ENCODE results near the gene SPSB3. TPM values are rescaled to one million over a fixed set of nuclear protein-coding genes. Genes with fewer than 3 reads are reported as not detected.

SPSB3 gene
- total RNA-seq, 2 donors from 2014 or later: 28.0 to 28.1 TPM

DNA sequence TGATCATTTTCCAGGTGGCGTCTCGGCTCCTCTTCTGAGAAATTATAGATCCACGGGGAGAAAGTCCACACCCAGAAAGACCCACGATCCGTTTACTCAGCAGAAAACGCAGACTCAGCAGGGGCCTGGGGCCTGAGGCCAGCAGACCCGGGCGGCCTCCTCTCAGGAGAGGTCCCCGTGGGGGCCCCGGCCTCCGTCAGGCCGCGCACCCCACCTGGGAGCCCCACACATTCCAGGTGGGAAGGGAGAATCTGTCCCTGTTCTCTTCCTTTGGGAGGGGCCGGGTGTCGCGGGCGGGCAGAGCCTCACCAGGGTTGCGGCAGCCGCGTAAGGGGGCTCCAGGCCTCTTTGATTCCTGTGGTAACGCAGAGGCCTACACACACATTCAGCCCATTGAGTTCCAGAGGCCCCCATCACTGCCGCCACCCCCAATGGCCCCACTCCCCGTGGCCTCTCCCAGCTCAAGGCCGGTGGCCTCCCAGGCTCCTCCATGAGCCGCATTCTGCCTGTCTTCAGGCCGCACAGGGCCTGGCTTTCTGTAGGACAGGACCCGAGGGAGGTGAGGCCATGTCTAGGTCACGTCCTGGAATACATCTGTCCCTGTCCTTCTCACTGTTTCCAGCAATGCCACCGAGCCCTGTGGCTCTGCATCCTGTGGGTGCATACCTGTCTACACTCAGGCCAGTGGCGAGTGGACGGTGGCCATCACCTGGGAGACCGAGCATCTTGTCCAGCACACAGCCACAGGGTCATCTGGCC lies 12.7 kb upstream of the SPSB3 start:
- DNase-seq: no peak
- H3K27ac ChIP-seq (ENCODE audit: low read depth, low read length): no peak overlapping the region
- H3K9me3 Mint-ChIP-seq: peaks cover 41% of the 10 kb centered on the region

DNA sequence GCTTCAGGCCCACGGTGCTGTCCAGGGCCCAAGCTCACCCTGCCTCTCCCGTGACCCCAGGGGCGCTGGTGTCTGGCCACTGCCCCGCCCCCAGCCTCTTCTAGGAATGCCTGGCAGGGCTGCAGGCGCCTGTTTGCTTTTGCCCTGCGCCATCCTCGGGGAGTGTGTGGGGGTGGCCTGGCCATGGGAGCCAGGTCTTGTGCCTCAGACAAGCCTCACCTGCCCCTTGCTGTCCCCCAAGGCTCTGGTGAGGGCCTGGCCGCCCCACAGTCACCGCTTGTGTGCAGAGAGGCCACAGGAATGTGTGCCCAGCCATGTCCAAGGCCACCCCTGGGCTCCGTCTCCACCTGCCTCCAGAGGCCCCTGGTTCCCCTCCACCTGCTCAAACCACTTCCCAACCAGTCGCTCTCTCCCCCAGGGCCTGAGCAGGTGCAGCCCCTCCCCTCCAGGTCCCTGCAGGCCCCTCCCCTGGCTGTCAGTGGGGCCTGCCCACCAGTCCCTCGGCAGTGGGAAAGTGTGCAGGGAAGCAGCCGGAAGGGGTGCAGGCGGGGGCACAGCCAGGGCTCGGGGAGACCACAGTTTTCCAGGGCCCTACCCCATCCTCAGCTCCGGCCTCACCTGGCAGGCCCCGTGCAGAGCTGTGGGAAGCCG lies 12.0 kb upstream of the SPSB3 start:
- TF ChIP-seq, protein P1, sequence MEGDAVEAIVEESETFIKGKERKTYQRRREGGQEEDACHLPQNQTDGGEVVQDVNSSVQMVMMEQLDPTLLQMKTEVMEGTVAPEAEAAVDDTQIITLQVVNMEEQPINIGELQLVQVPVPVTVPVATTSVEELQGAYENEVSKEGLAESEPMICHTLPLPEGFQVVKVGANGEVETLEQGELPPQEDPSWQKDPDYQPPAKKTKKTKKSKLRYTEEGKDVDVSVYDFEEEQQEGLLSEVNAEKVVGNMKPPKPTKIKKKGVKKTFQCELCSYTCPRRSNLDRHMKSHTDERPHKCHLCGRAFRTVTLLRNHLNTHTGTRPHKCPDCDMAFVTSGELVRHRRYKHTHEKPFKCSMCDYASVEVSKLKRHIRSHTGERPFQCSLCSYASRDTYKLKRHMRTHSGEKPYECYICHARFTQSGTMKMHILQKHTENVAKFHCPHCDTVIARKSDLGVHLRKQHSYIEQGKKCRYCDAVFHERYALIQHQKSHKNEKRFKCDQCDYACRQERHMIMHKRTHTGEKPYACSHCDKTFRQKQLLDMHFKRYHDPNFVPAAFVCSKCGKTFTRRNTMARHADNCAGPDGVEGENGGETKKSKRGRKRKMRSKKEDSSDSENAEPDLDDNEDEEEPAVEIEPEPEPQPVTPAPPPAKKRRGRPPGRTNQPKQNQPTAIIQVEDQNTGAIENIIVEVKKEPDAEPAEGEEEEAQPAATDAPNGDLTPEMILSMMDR (conservative IDR thresholded peaks at IDR 0.05): no peak
- WGBS, 2 experiments (ENCODE audit: insufficient coverage in 1 of 2, insufficient read length in 1 of 2): 89 to 92% methylated on average over 6 to 18 of the region's 18 CpGs
- Histone ChIP-seq H3K36me3 (ENCODE audit: control insufficient read depth, insufficient read depth, low read length) (no peaks in the 10 kb centered on the region), H3K27ac (ENCODE audit: low read depth, low read length) (no peak overlapping the region), H3K4me1 (ENCODE audit: control insufficient read depth, insufficient read depth, low read length) (no peaks in the 10 kb centered on the region), H3K9me3 (ENCODE audit: control insufficient read depth, low read length) (peaks cover 18% of the 10 kb centered on the region), H3K27me3 (ENCODE audit: control insufficient read depth, insufficient read depth, low read length, poor library complexity, severe bottlenecking) (no peaks in the 10 kb centered on the region), H3K9ac (ENCODE audit: extremely low read depth, low read length, poor library complexity, severe bottlenecking) (no peak overlapping the region), H3K4me3 (ENCODE audit: low read length) (no peak overlapping the region)
- Mint-ChIP-seq H3K4me3 (no peak overlapping the region), H3K27me3 (ENCODE audit: insufficient read depth) (no peaks in the 10 kb centered on the region), H3K9me3 (peaks cover 34% of the 10 kb centered on the region), H3K4me1 (no peaks in the 10 kb centered on the region), H3K27ac (no peak overlapping the region), H3K36me3 (ENCODE audit: low read depth) (peaks cover 18% of the 10 kb centered on the region)
- DNase-seq: peak; percentile 40

More for the DNA sequence above, 12.7 kb upstream of the SPSB3 start:
- Histone ChIP-seq H3K9me3 (ENCODE audit: control insufficient read depth, low read length) (peaks cover 26% of the 10 kb centered on the region), H3K27me3 (ENCODE audit: control insufficient read depth, insufficient read depth, low read length, poor library complexity, severe bottlenecking) (no peaks in the 10 kb centered on the region), H3K4me3 (ENCODE audit: low read length) (no peak overlapping the region), H3K36me3 (ENCODE audit: control insufficient read depth, insufficient read depth, low read length) (no peaks in the 10 kb centered on the region), H3K9ac (ENCODE audit: extremely low read depth, low read length, poor library complexity, severe bottlenecking) (no peak overlapping the region), H3K4me1 (ENCODE audit: control insufficient read depth, insufficient read depth, low read length) (no peaks in the 10 kb centered on the region)
- Mint-ChIP-seq H3K4me1 (no peaks in the 10 kb centered on the region), H3K36me3 (ENCODE audit: low read depth) (peaks cover 25% of the 10 kb centered on the region), H3K4me3 (no peak overlapping the region), H3K27me3 (ENCODE audit: insufficient read depth) (no peaks in the 10 kb centered on the region), H3K27ac (no peak overlapping the region)
- 93 to 95% methylated on average over 18 to 32 of the region's 32 CpGs for WGBS, 2 experiments (ENCODE audit: insufficient coverage in 1 of 2, insufficient read length in 1 of 2)
- TF ChIP-seq, protein P1 (conservative IDR thresholded peaks at IDR 0.05): no peak

DNA sequence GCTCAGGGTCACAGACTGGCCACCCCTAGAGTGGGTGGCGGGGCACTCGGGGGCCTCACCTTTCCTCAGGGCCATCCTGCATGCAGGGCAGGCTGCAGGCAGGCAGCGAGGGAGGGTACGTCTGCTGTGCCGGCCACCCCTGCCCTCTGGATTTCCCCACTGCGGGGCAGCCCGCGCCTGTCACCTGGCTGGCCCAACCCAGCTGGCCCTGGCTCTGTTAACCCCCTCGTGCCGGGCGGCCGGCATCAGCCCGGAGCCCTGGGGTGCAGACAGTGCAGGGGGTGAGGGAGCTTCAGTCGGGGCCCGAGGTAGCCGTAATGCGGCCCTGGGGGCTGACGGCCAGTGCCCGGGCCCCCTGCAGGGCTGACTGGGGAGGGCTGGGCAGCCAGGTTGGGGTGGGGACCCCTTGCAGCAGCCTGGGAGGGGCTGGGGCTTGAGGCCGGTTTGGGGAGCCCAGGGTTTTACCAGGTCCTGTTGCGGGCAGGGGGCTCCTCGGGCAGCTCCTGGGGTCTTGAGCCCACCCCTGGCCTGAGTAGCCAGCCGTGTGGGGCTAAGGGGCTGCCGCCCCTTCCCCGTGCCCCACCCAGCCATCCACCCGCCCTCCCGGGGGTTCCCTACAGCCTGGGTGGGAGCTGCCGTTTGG lies 11.3 kb upstream of the SPSB3 start, which contains the start of gene IGFALS:
Gene IGFALS, minus strand, starts transcription at position 128 of the 643 bp plus-strand sequence. Its CDS starts 53 bp downstream, at position 75.
- H3K4me3 ChIP-seq (ENCODE audit: low read length): no peak within 1 kb of the TSS

More for the DNA sequence above, 11.3 kb upstream of the SPSB3 start, which contains the start of gene IGFALS:
- H3K27ac Mint-ChIP-seq: no peak within 1 kb of the TSS
- H3K36me3 Mint-ChIP-seq (ENCODE audit: low read depth): peaks cover 15% of the 10 kb centered on the region
- peaks cover 12% of the 10 kb centered on the region for H3K9me3 ChIP-seq (ENCODE audit: control insufficient read depth, low read length)
- DNase-seq: no peak
- H3K27me3 Mint-ChIP-seq (ENCODE audit: insufficient read depth): no peaks in the 10 kb centered on the region
- H3K27me3 ChIP-seq (ENCODE audit: control insufficient read depth, insufficient read depth, low read length, poor library complexity, severe bottlenecking): no peaks in the 10 kb centered on the region
- H3K9me3 Mint-ChIP-seq: peaks cover 27% of the 10 kb centered on the region
- WGBS, 2 experiments (ENCODE audit: insufficient coverage in 1 of 2, insufficient read length in 1 of 2): 90 to 93% methylated on average over 6 to 28 of the region's 28 CpGs
- H3K4me1 Mint-ChIP-seq: no peaks in the 10 kb centered on the region
- TF ChIP-seq, protein P1 (conservative IDR thresholded peaks at IDR 0.05): no peak
- no peaks in the 10 kb centered on the region for H3K4me1 ChIP-seq (ENCODE audit: control insufficient read depth, insufficient read depth, low read length)
- H3K4me3 Mint-ChIP-seq: no peak within 1 kb of the TSS
- H3K27ac ChIP-seq (ENCODE audit: low read depth, low read length): no peak within 1 kb of the TSS
- no peak within 1 kb of the TSS for H3K9ac ChIP-seq (ENCODE audit: extremely low read depth, low read length, poor library complexity, severe bottlenecking)
- H3K36me3 ChIP-seq (ENCODE audit: control insufficient read depth, insufficient read depth, low read length): no peaks in the 10 kb centered on the region

Data from endodermal cell (in vitro differentiated cells).